MM.1S (cell line): ENCODE measurements around the gene LANCL2.

ENCODE experiments used
- CTCF ChIP-seq: fragments of 300-600 bp; sonication (generic); IDR thresholded peaks from 2 replicates; pipeline ENCODE4 v1.5.1; 2016; ENCODE audit warnings: antibody characterized with exemption, low read length, mixed read lengths
- EZH2 ChIP-seq: fragments of 300-600 bp; sonication (generic); optimal IDR thresholded peaks from 2 replicates; pipeline ENCODE3; 2017; ENCODE audit warnings: low read depth, mild to moderate bottlenecking, antibody characterized with exemption, low read length, mixed read lengths
- EZH2phosphoT487 ChIP-seq: fragments of 300-600 bp; sonication (generic); IDR thresholded peaks from 2 replicates; pipeline ENCODE4 v1.6.1; 2018; ENCODE audit warnings: antibody characterized with exemption, low read length

GRCh38 chr7:55427342-55427741 is 62.2 kb downstream of the LANCL2 start:
- TF ChIP-seq CTCF (no peak), EZH2phosphoT487 (no peak), EZH2 (no peak)
